ENCODE measurements around the gene CCDC188.
"Not testable (repeated sequence)": the region's sequence is repeated elsewhere in the genome, so short reads cannot be mapped to it uniquely, and the experiment has no call there.

CCDC188 gene

GRCh38 chr22:20169253-20169822, 18.5 kb upstream of the CCDC188 start:
- TF ChIP-seq, protein P1, sequence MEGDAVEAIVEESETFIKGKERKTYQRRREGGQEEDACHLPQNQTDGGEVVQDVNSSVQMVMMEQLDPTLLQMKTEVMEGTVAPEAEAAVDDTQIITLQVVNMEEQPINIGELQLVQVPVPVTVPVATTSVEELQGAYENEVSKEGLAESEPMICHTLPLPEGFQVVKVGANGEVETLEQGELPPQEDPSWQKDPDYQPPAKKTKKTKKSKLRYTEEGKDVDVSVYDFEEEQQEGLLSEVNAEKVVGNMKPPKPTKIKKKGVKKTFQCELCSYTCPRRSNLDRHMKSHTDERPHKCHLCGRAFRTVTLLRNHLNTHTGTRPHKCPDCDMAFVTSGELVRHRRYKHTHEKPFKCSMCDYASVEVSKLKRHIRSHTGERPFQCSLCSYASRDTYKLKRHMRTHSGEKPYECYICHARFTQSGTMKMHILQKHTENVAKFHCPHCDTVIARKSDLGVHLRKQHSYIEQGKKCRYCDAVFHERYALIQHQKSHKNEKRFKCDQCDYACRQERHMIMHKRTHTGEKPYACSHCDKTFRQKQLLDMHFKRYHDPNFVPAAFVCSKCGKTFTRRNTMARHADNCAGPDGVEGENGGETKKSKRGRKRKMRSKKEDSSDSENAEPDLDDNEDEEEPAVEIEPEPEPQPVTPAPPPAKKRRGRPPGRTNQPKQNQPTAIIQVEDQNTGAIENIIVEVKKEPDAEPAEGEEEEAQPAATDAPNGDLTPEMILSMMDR (IDR thresholded peaks at IDR 0.05; ENCODE audit: extremely low read depth, missing control alignments), result no peak
- DNase-seq (ENCODE audit: low spot score), result no peak

- TF ChIP-seq, protein P1 (IDR thresholded peaks at IDR 0.05; ENCODE audit: extremely low read depth, missing control alignments), result no peak
- no peak for DNase-seq (ENCODE audit: low spot score)
These were observed 16.9 kb upstream of the CCDC188 start for GRCh38 chr22:20167643-20168322.

GRCh38 chr22:20166703-20167102, 15.8 kb upstream of the CCDC188 start:
- TF ChIP-seq, protein P1 (IDR thresholded peaks at IDR 0.05; ENCODE audit: extremely low read depth, missing control alignments), result no peak
- no peak for DNase-seq (ENCODE audit: low spot score)

DNA sequence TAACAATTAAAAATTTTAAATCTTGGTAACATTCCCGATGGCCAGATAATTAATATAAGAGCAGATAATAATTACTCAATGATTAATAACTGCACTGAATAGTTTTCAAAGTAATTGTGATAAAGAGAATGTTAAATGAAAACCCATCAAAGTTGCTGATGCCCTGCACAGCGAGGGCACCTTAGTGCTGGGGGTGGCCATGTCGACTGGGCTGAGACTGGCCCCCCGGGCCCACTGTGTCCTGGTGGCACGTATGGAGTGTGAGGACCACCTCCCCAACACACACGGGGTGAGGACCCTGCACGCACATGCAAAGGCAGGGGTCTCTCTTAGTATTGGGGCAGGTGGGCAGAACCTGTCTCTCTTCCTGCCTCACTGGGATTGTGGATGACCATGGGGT, 15.1 kb upstream of the CCDC188 start:
- DNase-seq (ENCODE audit: low spot score), result no peak
- TF ChIP-seq, protein P1 (IDR thresholded peaks at IDR 0.05; ENCODE audit: extremely low read depth, missing control alignments), result no peak

DNA sequence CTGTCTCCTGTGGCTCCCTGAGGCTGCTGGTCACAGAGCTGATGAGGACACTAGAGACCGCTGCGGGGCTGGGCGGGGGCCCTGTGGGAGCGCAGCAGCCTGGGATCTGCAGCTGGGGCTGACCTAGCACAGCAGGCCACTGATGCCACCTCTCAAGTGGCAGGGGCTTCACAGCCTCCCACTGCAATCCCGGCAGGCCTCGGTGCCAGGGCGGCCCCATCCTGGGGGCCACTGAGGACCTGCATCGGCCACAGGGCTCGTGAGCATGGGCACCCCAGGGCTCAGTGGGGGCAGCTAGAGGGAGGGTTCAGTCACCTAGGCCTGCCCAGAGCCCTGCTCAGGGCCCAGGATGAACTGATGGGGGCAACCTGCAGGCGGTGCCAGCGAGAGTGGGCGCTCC, 14.6 kb upstream of the CCDC188 start:
- TF ChIP-seq, protein P1 (IDR thresholded peaks at IDR 0.05; ENCODE audit: extremely low read depth, missing control alignments), result no peak
- no peak for DNase-seq (ENCODE audit: low spot score)

- TF ChIP-seq, protein P1 (IDR thresholded peaks at IDR 0.05; ENCODE audit: extremely low read depth, missing control alignments), result no peak
- DNase-seq (ENCODE audit: low spot score), result no peak
These were observed 14.0 kb upstream of the CCDC188 start for GRCh38 chr22:20164863-20165262.

DNA sequence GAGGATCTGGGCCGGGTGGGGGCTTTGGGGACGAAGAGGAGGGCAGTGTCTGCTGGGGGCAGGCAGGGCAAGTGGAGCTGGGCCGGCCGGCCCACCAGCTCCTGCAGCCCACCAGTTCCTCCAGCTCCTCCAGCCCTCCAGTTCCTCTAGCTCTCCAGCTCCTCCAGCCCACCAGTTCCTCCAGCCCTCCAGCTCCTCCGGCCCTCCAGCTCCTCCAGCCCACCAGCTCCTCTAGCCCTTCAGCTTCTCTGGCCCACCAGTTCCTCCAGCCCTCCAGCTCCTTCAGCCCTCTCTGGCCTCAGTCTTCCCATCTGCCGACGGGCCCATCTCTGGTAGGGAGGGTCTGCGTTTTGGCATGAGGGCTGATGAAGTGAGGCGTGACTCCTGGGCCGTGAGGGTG, 9.2 kb upstream of the CCDC188 start:
- TF ChIP-seq, protein P1 (IDR thresholded peaks at IDR 0.05; ENCODE audit: extremely low read depth, missing control alignments), result no peak
- DNase-seq (ENCODE audit: low spot score), result no peak

DNA sequence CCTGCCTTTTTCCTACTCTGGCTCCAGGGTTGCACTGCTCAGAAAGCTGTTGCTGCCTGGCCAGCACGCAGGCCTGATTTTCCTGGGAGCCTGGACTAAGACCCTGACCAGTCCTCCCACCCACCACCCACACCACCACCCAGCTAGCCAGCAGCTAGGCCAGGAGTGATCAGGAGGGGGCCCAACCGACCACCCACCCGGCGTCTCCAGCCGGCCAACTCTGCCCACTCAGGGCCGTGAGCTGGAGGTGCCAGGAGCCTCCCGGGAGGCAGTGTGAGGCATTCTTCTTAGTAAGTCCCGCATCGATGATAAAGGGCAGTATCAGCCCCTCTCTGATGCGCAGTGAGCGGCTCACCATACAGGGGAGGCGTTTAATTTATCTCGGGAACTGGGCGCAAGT, 8.7 kb upstream of the CCDC188 start:
- DNase-seq (ENCODE audit: low spot score), result not testable (repeated sequence)

Measured in GM20000 (cell line).